OCI-M2 (cell line): Measurements from ENCODE around the gene ZSWIM4.
A peak's percentile ranks its signal among the peaks of the same experiment; 100 is the strongest.

Source experiments
- DNase-seq: peaks from one replicate; lab custom pipeline; 2025; ENCODE audit not compliant: unreplicated experiment; lab: John Stamatoyannopoulos, UW

ZSWIM4 gene

DNA sequence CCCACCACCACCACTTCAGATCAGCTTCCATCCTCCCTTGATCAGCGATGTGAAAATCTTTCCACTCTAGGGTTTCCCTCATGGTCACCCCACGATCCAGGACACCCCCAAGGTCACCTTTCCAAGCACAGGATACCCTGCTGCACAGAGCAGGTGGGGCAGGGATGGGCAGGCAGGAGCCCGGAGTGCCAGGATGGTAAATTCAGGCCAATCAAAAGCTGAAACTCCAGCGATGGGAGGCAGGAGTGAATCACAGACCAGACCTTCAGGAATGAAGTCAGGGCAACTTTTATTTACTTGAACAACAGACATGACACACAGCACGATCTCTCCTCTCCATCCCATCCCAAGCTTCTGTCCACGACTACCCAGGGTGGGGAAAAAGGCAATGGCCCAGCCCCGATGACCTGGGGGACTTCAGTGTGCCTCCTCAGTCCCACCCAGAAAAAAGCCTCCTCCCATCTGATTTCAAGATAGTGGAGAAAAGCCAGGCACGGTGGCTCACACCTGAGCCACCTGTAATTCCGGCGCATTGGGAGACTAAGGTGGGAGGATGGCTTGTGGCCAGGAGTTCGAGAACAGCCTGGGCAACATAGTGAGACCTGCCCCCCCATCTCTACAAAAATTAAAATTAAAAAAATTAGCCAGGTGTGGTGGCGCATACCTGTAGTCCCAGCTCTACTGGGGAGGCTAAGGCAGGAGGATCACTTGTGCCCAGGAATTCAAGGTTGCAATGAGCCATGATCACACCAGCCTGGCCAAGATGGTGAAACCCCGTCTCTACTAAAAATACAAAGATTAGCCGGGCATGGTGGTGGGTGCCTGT, 39.2 kb downstream of the ZSWIM4 start:
- peak; percentile 73 for DNase-seq

DNA sequence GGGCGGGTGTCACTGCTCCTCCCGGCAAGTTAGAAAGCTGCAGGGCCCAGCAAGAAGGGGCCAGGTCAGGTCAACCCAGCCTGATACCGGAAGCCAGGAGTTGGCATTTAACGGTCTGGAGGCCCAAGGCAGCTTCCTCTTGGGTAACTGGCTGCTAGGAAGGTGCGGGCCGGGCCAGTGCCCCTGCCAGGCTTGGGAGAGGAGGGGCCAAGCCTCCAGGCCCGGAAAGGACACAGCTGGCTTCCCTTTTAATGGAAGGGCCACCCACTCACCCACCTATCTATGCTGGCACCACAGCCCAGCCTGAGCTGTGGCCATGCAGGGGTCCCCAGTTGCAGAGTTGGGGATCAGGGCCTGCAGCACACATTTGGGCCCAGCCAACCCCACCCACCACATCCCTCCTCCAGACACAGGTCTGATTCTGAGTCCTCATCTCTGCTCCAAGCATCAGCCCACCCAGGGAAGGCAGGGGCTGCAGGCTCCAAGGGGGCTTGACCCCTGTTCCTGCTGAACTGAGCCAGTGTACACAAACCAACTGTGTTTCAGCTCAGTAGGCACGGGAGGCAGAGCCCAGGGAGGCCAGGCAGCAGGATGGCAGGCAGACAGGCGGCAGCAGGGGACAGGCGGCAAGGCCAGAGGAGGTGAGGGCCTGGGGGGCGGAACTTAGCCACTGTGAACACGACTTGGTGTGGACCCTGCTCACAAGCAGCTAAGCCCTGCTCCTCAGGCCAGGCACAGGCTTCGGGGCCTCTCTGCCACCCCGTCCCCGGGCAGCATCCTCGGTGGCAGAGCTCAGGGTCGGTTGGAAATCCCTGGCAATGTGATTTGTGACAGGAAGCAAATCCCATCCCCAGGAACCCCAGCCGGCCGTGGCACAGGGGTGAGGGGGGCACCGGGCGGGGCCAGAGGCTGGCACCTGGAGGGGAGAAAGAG, 40.8 kb downstream of the ZSWIM4 start:
- DNase-seq: no peak

DNA sequence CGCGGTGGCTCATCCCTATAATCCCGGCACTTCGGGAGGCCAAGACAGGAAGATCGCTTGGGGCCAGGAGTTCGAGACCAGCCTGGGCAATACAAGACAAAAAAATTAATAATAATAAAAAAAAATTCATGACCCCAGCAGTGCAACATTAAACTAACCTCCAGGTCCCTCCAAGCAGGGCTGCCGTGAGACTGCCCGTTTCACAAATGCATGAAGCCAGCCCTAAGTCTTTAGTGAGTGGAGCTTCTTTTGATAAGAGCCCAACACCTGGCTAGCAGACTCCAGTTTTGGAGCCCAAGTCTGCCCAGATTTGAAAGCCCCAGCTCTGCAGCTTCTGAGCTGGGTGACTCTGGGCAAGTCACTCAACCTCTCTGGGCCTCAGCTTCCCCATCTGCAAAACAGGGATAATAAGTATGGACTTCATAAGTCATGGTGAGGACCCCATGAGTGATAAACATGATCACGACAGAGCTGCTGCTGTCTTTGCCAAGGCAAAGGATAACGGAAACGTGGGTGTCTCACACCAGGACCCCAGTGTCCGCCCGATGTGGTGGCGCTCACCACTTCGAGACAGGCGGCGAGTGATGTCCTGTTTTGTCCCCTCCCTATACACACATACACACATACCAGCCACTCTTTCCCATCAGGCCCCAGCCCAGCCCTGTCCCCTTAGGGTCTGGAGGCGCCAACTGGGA, 43.3 kb downstream of the ZSWIM4 start:
- DNase-seq: no peak

DNA sequence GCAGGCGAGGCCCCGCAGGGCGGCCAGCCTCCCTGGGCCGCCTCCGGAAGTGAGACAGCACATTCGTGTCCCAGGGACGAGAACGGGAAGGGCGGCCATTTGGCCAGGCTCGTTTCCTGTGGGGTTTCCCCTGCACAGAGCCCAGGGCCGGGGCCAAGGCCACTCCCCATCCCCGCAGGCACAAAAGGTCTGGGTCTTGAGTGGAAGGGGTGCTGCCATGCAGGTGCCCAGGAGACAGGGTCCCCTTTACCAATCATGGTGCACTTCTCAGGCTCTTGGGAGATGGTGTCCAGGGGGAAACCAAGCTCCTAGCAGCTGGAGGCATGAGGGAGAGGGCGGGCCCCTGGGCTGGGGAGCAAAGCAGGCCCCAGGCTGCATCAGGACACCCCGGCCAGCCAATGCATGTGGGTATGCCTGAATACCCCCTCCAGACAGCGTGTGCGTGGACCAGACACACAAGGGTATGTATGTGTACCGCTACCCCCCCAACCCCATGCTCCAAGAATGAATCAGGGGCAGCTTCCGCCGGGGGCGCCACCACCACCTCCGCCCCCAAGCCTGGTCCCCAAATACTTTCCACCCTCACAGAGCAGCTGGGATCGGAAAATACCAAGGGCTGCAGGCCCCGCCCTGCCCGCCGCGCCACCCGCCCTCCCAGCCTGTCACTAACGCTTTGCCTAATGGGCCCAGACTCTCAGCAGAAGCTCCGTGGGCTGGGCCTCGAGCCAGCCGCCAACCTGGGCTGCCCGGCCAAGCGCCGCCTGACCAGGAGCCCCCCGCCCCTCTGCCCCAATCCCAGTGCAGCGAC, 44.1 kb downstream of the ZSWIM4 start:
- no peak for DNase-seq

DNA sequence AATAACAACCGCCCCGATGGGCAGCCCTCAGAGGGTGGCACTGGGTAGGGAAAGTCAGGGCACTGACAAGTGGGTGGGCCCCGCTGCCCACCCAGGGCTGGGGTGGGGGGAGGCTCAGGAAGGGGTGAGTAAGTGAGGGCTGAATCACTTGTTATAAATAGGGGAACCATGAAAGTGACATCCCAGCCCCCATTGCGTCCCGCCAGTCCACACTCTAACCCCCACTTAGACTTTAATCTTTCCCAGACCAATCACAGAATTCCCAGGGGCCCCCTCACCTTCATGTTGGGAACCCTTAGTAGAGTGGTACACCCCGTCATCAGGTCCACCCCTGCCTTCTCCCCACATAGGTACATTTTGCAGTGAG, 44.7 kb downstream of the ZSWIM4 start:
- DNase-seq: no peak

DNA sequence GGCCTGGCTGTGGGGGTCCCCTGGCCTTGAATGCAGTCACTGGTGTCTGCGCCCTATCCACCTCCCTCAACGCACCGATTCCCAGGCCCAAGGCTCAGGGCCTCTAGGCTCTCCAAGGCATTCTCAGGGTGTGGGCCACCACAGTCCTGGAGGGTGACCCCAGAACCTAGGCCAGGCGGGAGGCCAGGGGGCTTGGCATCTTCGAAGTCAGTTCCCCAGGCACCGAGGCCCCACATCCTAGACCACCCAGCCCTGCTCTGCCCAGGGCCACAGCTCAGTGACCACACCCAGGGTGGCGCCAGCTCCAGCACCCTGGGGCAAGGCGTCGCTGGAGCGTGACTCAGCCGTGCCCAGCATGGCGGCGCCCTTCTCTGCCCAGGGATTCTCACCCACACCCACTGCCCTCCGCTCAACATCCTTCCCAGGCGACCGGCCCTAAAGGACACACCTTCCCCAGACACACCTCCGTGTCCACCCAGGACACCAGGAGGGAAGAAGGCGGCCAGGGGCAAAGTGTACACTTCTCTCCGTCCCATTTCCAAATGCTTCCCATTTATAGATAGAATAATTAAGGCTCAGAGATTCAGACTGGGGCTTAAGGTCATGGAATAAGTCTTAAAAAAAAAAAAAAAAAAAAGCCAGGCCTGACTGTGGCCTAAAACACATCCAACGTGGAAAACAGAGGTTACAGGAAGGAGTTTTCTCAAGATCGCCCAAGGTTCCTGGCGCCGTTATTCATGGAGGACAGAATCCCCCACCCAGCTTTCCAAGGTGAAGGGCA, 45.3 kb downstream of the ZSWIM4 start:
- no peak for DNase-seq

DNA sequence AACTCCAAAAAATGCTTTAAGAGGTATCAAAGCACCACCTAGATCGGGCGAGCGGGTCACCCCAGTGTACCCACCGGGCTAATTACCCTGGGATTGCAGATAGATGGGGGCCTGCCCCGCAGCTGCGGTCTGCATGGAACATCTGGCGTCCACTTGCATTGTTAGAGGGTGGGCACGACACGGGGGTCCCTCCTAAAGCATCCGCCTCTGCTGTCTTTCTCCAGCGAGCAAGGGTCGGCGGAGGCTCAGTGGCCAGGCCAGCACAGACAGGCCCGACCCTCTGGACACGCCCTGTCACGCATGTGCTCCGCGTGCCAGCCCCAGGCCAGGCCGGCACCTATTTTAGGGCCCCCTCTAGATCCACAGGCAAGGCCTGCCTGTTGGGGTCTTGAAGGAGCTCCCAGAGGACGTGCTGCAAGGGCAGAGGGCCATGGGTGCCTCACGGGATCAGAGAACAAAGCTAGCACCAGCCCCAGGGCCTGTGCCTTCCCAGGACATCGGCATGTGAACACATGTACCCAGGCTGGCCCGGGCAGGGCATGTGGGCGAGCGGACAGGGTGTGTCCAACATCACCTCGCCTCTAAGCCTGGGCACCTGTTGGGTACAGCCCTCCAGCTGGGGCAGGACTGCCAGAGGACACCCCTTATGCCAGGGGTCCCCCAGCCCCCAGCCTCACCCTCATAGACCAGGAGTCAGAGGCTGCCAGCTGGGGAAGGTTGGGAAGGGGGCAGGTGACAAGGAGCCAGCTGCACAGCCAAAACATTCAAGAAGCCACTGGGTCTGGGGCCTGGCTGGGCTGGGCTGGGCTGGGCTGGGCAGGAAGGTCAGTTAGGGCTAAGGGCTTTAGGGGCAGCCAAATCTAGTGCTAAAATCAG, 46.1 kb downstream of the ZSWIM4 start:
- DNase-seq: no peak

DNA sequence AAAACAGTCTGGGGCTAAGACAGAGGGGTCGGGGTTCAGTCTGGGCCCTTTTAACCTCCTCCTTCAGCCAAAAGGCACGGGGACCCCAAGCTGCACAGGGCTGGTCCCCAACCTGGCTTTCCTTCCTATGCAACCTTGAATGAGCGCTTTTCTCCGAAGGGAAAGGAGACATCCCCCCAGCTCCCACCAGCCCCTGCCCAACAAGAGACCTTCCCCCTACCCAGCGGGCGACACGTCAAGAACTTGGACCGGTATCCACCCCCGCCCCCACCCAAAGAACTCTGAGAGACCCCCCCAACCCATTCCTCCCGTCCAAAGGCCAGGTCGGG, 46.7 kb downstream of the ZSWIM4 start:
- DNase-seq: no peak

DNA sequence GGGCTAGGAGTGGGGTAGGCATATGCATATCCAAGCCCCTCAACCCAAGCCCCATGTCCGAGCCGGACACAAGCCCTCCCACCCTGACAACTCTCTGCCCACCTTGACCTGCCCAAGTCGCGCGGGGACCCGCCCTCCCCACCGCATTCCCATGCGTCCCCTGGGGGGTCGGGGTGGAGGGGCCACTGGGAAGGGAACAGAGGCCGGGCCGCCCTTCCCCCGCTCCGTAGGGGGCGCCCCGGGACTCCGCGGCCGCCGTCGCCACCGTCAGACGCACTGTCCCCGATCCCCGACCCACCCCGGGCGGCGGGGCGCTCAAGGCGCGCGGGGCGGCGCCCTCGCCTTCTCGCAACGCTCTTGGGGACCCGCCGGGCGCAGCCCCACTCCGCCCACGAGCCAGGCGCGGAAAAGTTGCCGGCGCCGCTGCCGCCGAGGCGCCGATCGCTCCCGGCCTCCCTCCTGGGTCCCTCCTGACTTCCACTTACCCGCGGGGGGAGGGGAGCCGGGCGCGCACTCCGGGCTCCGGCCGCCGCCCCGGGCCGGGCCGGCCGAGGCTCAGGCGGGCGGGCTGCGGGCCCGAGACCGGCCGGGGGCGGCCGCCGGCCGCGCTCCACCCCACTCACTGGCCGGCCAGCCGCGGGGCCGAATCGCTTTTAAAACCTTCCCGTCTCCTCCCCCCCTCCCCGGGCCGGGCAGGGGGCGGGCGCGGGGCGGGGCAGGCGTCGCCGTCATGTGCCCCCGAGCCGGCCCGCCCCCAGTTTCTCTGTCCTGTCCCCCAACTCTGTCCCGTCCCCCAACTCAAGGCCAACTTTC, 47.3 kb downstream of the ZSWIM4 start:
- peak; percentile 88 for DNase-seq

DNA sequence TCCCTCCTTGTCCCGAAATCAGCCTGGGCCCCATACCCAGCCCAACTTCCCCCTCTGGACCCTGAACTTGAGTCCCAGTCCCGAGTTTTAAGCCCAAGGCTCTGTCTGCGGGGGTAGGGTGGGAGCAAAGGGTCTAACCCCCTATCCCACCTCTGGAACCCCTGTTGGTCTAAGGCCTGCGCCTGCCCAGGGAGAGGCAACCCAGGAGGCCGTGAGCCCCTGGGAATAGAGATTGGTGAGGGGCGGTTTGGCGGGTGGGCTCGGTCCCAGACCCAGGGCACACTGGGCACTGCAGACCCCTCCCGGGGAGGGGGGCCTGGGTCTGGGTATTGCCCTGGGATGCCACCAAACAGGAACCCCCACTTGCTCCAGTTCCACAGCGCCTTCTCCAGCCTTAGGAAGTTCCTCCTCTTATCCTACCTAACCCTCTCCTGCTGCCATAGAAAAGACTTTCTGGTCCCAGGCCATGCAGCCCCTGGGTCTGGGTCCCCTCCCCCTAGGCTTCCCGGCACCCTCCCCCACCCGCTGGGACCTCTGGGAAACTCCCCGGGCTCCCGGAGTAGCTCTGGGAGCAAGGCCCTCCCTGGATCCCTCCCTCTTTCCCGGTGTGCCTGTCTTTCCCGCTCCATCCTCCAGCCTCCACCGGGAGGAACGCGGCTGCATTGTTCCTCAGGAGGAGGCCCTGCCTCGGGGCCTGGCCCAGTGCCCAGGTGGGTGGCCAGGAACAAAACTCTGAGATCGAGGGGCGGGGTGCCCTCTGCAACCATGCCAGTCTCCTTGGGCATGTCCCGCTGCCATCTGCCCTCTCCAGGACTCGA, 48.1 kb downstream of the ZSWIM4 start:
- DNase-seq: no peak

DNA sequence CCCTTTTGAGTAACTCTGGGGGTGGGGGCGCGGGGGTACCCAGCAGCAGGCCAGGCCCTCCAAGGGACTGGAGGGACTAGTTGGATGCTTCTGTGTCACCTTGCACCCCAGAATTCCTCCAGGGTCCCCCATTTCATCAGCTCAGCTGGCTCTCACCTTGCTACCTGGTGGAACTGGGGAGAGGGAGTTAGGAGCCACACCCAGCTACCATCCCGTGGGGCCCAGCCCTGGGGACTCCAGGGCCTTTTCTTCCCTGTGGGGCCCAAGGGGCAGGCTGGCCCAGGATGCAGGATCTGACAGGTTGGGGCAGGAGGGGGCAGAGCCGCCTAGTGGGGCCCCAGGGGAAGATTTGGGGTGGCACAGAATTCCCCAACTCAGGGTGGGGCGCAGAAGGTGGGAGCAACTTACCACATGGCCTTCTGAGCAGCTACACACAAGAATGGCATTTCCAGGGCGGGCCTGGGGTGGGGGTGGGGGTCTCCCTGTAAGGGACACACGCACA, 48.9 kb downstream of the ZSWIM4 start:
- no peak for DNase-seq

DNA sequence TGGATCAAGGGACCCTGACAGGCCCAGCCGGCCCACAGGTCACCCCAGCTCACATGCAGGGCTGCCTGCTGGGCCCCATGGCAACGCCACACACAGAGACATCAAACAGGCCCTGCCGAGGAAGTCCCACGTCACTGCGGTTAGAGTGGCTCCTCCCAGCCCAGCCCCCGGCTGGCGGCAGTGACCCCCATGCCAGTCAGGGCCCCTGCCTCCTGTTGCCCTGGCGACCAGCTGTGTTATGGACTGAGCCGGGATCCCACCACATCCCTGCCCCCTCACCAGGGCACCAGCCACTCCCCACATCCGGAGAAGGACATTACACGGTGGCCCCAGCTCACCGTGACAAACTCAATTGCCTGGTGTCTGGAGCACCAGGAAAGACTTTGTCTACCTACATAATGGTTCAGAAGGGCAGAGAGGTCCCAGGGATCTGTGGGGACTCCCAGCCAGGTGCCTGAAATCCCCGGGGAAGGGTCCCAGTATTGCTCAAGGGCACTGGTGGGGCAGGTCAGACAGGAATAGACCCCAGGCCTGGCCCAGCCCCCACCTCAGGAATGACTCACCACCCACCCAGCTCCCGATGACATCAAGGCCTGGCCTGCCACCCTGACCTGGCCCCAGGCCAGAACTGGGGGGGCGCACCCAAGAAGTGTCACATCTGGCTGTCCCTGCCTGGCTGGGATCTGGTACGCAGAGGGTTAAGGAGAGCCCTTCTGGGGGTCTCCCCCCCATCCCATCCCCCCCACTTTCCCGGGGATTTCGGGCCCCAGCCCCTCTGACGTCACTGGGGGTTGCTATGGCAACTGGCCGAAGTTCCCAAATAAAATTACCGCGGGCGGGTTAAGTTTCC, 51.5 kb downstream of the ZSWIM4 start:
- peak; percentile 99 for DNase-seq

DNA sequence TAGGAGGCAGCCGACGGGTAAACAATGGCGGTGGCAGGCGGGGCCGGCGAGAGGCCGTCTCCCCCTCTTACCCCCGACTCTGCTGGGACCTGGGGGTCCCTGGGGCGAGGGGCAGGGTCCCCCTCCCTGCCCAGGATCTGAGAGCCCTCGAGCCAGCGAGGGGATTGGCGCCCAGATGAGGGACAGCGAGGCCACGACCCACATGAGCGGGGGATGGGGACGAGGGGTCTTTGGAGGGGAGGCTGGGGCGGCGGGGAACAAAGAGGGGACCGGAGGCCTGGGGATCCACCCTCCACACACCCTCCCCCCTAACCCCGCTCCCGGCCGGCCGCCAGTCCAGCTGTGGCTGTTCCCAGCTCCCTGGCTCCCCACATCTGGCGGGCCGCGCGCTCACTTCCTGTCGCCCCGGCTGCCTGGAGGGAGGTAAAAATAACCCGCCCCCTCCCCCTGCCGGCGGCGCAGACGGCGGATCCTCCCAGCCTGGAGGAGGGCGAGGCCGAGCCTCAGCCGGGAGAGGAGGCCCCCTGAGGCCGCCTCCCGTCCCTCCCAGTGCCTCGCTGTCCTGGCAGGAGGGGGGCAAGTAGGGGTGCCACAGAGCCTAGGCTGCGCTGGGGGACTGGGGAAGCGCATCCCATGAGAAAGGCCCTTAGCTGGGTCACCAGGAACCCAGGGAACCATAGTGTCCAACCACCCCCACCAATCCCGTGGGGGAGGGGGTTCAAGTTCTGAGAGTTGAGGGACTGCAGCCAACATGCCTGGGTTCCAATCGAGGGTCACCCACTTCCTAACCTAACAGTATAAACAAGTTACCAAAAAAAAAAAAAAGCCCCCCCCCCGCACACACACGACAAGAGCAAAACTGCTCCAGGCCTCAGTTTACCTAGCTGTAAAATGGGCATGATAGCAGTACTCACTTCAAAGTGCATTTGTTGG, 52.4 kb downstream of the ZSWIM4 start:
- peak; percentile 99 for DNase-seq

DNA sequence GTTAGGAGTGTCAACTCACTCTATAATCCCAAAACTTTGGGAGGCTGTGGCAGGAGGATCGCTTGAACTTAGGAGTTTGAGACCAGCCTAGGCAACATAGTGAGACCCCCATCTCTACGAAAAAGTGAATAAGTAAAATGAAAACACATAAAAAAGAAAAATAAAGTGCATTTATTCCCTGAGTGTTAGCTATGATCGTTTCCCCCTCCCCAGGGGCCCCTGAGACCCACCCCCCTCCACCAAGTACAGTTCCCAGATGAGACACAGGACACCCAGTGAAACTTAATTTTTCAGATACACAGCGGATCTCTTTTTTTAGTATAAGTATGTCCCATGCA, 53.1 kb downstream of the ZSWIM4 start:
- DNase-seq: no peak
